Measurements from ENCODE around the gene TCF7. TPM values are rescaled to one million over a fixed set of nuclear protein-coding genes. Genes with fewer than 3 reads are reported as not detected.

TCF7 gene
- total RNA-seq, 1 donor from 2014 or later = 11.7 TPM

DNA sequence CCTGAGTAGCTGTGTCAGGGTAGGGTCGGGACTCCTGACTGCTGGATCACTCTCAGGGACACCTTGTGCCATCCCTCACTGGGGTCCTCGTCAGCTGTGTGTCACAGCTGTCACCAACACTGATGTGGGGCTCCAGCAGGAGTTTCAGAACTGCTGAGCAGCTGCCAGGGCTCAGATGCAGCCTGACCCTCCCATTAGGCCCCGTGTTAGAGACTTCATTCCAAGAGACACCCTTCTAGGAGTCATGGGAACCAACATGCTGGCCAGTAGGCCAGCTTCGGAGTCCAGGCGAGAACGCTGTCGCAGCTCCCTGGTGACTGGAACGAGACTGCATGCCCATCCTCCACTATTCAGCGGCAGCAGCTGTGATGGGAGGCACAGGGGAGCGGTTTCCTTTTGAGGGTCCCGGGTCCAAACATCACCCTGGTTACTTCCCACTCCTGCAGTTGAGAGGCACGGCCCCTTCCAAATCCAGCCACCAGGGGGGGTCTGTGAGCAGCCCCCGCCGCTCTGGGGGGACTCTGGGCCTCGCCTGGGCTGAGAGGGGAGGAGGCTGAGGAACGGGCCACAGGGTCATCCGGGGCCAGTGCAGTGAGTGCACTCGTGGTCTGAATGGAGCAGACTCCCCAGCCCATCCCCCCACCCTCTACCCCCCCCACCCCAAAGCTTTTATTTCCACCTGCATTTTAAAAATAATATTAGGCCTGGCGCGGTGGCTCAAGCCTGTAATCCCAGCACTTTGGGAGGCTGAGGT lies 12.6 kb upstream of the TCF7 start:
- H3K4me1 Mint-ChIP-seq (ENCODE audit: unreplicated experiment) = peaks cover 16% of the 10 kb centered on the region
- no peak overlapping the region for H3K4me3 Mint-ChIP-seq
- no peaks in the 10 kb centered on the region for H3K36me3 Mint-ChIP-seq
- H3K27me3 Mint-ChIP-seq = peaks cover 2% of the 10 kb centered on the region
- no peaks in the 10 kb centered on the region for H3K9me3 Mint-ChIP-seq
- TF ChIP-seq, protein P1, sequence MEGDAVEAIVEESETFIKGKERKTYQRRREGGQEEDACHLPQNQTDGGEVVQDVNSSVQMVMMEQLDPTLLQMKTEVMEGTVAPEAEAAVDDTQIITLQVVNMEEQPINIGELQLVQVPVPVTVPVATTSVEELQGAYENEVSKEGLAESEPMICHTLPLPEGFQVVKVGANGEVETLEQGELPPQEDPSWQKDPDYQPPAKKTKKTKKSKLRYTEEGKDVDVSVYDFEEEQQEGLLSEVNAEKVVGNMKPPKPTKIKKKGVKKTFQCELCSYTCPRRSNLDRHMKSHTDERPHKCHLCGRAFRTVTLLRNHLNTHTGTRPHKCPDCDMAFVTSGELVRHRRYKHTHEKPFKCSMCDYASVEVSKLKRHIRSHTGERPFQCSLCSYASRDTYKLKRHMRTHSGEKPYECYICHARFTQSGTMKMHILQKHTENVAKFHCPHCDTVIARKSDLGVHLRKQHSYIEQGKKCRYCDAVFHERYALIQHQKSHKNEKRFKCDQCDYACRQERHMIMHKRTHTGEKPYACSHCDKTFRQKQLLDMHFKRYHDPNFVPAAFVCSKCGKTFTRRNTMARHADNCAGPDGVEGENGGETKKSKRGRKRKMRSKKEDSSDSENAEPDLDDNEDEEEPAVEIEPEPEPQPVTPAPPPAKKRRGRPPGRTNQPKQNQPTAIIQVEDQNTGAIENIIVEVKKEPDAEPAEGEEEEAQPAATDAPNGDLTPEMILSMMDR (conservative IDR thresholded peaks at IDR 0.05) = peak; percentile 91
- no peak overlapping the region for H3K27ac Mint-ChIP-seq
- DNase-seq (ENCODE audit: extremely low spot score, unreplicated experiment) = no peak

DNA sequence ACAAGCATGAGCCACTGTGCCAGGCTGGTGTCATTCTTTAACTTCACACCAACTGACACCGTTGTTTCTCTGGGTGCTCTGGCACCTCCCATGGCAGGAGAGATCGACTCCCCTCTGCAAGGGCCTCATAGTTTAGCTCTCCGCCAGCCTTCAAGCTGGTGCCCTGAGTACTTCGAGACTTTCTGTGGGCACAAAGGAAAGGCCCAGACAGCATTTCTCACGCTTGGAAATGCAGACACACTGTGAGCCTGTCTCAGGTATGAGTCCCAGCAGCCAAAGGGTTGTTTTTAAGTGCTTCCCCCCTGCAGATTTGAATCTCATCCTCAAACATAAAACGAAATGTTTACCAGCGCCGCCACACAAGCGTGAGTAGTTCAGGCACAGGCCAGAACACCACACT lies 11.1 kb upstream of the TCF7 start:
- TF ChIP-seq, protein P1 (conservative IDR thresholded peaks at IDR 0.05) = no peak
- Mint-ChIP-seq H3K4me1 (ENCODE audit: unreplicated experiment) (peaks cover 8% of the 10 kb centered on the region), H3K36me3 (no peaks in the 10 kb centered on the region), H3K27me3 (peaks cover 6% of the 10 kb centered on the region), H3K4me3 (no peak overlapping the region), H3K9me3 (no peaks in the 10 kb centered on the region), H3K27ac (no peak overlapping the region)
- DNase-seq (ENCODE audit: extremely low spot score, unreplicated experiment) = no peak

DNA sequence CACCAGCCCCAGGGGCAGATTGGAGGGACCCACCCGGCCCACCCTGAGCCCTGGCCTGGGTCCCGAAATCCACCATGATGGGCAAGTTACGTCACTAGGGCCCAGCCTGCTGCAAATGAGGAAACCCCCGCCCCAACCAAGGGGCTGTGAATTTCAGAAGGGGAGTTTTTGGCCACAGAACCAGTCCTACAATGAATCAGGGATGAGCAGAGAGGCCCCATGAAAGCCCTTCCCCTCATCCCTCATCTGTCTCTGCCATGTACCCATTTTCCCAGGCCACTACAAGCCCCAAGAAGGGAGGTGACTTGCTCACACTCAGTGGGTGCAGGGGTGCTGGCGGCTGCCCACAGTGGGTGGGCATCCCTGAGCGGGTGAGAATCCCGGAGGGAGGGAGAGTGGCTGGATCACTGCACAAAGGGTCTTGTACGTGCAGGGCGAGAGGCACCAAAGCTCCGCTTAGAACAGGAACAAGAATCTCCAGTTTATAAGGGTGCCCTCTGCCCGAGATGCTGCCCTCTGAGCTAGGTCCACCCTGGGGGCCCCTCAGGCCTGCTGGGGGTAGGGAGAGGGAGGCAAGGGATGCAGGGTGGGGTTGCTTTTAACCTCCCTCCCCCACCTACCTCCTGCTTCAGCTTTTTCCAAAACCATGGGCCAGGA lies 10.4 kb upstream of the TCF7 start:
- H3K4me3 Mint-ChIP-seq = no peak overlapping the region
- TF ChIP-seq, protein P1 (conservative IDR thresholded peaks at IDR 0.05) = no peak
- no peak for DNase-seq (ENCODE audit: extremely low spot score, unreplicated experiment)
- H3K27me3 Mint-ChIP-seq = peaks cover 6% of the 10 kb centered on the region
- peaks cover 8% of the 10 kb centered on the region for H3K4me1 Mint-ChIP-seq (ENCODE audit: unreplicated experiment)
- no peaks in the 10 kb centered on the region for H3K9me3 Mint-ChIP-seq
- H3K27ac Mint-ChIP-seq = no peak overlapping the region
- no peaks in the 10 kb centered on the region for H3K36me3 Mint-ChIP-seq

DNA sequence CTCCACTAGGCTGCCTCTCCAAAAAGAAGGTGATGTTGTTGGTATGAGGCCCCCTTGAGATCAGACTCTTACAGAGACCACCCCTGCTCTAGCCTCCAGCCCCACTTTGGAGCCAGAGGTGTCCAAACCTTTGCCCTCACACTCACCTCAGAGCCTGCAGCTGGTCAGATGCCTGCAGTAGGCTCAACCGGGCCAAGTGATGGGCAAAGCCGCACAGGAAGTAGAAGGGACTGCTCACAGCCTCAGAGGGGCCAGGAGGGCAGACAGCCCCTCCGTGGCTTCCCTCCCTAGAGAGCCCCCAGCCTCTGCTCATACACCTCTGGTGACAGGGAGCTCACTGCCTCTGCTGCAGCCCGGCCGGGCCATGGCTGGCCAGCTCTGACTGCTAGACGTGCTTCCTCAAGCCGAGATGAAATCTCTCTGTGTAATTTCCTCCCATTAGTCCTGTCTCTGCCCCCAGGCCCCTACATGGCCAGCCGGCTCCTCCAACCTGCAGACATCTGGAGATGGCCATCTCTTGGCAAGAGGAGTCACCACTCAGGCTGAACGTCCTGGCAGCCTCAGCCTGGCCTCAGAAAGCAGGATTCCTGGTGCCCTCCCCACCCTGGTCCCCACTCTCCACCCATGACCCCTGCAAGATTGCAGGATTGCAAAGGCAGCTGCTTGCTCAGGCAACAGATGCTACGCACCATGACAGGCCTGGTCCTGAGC lies 7.3 kb upstream of the TCF7 start:
- Mint-ChIP-seq H3K27ac (no peak overlapping the region), H3K4me1 (ENCODE audit: unreplicated experiment) (no peaks in the 10 kb centered on the region), H3K27me3 (peaks cover 20% of the 10 kb centered on the region), H3K4me3 (no peak overlapping the region), H3K36me3 (no peaks in the 10 kb centered on the region), H3K9me3 (no peaks in the 10 kb centered on the region)
- TF ChIP-seq, protein P1 (conservative IDR thresholded peaks at IDR 0.05) = no peak
- DNase-seq (ENCODE audit: extremely low spot score, unreplicated experiment) = no peak

DNA sequence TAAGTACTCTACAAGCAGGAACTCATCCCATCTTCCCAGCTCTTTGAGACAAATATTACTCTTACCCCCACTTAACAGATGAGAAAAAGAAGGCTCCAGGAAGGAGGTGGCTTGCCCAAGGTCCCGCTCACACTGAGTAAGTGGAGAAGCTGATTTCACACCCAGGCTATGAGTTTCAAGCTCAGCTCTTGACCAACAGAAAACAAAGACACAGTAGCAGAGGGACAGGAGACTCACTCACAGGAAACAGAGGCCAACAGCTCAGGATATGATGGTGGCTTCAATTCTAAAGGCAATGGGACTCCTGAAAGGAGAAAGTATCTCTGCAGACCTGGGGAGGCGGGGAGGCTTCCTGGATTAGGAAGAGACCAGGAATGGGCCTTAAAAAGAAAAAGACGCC lies 6.7 kb upstream of the TCF7 start:
- H3K4me3 Mint-ChIP-seq = no peak overlapping the region
- no peaks in the 10 kb centered on the region for H3K9me3 Mint-ChIP-seq
- H3K27ac Mint-ChIP-seq = no peak overlapping the region
- H3K27me3 Mint-ChIP-seq = peaks cover 26% of the 10 kb centered on the region
- TF ChIP-seq, protein P1 (conservative IDR thresholded peaks at IDR 0.05) = no peak
- no peaks in the 10 kb centered on the region for H3K36me3 Mint-ChIP-seq
- H3K4me1 Mint-ChIP-seq (ENCODE audit: unreplicated experiment) = no peaks in the 10 kb centered on the region
- no peak for DNase-seq (ENCODE audit: extremely low spot score, unreplicated experiment)
